Hematopoietic multipotent progenitor cell treated with erythropoietin and hydrocortisone succinate and interleukin-3 and kit ligand, for 15 days (in vitro differentiated cells): Measurements from ENCODE around the gene CCL16.
"Not testable (repeated sequence)": the region's sequence is repeated elsewhere in the genome, so short reads cannot be mapped to it uniquely, and the experiment has no call there.

Source experiments
- DNase-seq: peaks from one replicate; pipeline ENCODE4 v3.0.0-alpha.2; 2015; ENCODE audit warnings: low spot score

The CCL16 gene

DNA sequence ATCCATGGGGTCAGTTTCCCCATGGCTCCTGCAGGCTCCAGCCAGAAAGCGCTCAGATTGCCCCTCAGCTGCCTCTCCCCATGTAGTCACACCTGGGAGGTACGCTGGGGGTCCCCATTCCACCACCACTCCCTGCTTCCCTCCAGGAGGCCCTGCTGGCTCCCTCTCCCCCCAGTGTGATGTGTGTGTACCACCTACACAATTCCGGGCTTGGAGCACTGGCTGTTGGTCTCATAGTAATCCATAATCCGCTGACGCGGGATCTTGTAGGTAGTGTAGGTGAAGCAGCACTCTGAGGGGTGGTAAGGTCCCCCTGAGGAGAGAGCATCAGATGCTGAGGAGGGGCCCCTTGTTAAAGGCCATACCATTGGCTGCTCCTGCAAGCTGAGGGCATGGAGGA is 2.8 kb upstream of the CCL16 start:
- DNase-seq = no peak

DNA sequence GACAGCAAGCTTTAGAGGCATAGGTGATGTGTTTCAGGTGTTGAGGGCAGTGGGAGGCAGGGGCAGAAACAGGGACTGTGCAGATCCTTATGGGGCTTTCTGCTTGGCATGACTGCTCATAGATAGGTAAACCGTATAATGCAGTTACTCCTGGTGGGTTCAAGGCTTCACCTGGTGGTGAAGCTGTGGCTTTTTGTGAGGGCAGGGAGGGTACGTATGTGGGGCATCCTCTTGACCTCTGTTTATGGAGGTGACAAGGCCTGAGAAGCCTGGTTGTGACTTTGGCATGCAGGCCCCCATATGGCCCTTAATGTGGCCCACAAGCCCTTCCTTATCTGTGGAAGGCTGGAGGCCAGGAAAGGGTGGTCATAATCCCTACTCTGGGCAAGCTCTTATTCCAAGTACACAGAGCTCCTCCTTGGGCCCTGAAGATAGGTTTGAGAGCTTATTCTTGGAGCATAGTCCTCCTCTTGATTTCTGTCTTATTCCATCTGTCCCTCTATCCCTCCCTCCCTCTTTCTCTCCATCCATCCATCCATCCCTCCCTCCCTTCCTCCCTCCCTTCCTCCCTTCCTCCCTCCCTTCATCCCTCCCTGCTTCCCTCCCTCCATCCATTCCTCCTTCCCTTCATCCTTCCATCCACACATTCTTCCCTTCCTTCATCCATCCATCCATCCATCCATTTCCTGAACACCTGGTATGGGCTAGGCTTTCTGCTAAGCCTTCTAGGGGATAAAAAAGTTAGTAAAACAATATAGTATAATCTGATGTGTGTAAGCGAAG is 1.3 kb upstream of the CCL16 start:
- no peak for DNase-seq

DNA sequence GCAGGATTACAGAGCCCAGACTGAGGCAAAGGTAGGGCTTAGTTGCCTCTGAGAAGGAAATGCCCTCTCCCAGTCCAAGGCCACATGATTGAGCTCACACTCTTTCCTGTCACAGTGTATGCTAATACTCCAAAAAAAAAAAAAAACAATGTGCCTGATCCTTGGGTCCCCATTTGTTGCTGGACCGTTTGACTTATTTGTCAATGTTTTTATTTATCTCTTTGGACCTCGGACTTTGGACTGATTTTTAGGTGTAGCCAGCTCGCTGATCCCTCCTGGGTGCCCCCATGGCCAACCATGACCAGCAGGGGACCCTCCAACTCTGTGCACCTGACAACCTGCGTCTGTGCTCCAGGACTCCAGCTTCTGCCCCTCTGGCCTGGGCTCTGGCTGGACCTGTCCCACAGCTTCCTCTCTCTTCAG is 622 bp upstream of the CCL16 start:
- no peak for DNase-seq

DNA sequence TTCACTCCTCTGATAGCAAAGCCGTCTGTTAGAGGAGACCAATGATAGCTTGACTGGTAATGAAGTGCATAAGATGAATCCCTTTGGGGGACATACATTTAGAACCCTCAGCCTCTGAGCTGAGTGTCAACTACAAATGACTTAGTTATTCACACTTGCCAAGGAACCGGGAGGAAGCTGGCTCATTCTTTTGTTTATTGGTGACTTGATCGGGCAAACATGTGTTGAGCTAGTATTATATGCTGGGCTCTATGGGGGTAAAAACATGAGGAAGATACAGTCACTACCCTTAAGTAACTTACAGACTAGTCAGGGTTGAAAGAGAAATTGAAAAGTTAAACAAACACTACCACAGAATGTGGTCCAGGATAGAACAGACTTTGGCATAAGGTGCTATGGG is 3.0 kb downstream of the CCL16 start:
- DNase-seq = no peak

DNA sequence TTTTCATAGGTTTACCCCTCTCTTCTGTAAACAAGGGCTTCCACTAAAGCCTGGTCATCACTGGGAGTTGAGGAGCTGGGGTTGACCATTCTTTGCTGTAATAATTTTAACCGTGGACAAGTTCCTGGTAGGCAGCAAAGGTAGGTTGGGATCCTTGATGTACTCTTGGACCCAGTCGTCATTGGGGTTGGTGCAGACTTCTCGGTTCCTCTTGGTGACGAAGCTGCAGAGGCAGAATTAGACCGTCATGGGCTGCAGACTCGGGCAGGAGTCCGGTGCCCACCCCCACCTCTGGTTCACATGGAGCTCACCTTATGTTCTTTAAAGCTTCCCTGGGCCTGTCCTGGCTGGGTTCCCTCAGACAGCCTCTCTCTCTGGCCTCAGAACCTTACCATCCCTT is 3.8 kb downstream of the CCL16 start:
- DNase-seq = no peak

DNA sequence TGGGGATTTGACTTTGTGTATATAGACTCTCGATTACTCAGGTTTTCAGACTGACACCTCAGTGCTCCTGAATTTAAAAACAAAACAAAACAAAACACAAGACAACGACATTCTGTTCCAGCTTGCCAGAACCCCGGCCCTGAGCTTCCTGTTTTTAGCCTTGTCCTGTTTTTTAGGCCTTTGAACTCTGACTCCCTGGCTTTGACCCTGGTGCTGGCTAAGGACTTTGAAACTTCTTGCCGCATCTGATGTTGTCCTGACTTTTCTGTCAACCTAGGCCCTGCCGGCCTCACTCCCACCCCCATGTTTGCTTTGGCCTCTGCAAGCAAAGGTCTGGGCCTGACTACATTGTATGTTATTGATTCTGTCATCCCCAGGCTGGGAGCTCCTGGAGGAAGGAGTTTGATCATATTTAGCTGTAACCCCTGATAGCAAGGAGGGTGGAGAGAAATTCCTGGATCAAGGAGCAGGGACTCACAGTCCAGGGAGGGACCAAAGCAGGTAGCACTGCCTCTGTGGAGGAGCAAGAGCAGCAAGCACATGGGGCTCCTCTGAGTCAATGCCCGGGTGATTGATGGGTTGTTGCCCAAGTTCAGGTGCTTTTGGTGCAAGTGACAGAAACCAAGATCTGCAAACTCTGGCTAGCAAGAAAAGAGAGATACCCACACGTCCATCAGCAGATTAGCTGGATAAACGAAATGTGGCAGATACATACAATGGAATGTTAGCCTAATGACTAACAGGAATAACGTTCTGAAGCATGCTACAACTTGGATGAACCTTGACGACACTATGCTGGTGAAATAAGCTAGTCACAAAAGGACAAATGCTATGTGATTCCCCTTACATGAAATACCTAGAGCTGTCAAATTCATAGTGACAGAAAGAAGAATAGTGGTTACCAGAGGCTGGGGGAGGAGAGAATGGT is 7.7 kb downstream of the CCL16 start:
- DNase-seq = no peak

DNA sequence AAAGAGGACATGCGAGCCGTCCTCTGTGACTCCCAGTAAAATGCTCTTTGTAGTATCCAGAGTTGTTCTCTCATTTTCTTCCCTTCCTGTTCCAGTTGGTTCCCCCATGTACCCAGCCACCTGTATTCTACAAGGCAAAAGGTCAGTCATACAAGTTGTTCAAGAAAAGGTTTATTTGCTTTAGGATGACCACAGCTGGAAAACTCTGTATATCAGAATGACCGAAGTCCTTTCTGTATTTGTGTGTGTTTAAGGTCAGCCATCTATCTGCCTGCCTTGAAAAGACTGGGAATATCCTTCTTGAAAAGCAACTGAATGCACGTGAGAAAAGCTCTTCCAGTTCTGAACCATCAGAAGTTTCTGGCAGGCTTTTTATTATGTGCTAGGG is 8.4 kb downstream of the CCL16 start:
- DNase-seq = no peak

DNA sequence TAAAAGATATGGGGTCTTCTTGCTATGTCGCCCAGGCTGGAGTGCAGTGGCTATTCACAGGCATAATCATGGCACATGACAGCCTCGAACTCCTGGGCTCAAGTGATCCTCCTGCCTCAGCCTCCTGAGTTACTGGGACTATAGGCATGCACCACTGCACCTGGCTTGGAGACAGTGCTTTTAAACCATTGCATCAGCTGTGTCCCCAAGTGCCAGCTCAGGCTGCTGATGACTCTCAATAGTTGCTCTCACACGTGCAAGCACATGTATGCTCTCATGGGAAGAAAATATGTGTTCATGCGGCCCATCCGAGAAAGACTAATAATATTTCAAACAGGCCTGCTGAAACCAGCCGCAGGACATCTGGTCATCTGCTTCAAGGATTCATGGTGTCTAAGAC is 8.8 kb downstream of the CCL16 start:
- no peak for DNase-seq

DNA sequence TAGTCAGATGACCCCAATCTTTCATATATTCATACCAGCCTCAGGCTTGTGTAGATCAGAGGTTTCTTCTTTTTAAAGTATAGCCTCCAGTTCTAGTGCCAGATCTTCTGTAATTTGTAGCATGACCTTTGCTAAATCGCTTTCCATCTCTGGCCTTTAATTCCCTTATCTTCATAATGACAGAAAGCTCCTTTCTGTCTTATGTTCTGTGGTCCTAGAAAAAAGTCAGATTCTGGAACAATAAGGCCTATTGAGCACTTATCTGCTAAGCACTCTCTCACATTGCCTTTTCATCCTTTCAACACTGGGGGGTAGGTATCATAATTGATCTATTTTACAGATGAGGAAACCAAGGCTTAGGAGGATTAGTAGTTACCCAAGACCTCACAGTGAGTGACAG is 9.2 kb downstream of the CCL16 start:
- no peak for DNase-seq

DNA sequence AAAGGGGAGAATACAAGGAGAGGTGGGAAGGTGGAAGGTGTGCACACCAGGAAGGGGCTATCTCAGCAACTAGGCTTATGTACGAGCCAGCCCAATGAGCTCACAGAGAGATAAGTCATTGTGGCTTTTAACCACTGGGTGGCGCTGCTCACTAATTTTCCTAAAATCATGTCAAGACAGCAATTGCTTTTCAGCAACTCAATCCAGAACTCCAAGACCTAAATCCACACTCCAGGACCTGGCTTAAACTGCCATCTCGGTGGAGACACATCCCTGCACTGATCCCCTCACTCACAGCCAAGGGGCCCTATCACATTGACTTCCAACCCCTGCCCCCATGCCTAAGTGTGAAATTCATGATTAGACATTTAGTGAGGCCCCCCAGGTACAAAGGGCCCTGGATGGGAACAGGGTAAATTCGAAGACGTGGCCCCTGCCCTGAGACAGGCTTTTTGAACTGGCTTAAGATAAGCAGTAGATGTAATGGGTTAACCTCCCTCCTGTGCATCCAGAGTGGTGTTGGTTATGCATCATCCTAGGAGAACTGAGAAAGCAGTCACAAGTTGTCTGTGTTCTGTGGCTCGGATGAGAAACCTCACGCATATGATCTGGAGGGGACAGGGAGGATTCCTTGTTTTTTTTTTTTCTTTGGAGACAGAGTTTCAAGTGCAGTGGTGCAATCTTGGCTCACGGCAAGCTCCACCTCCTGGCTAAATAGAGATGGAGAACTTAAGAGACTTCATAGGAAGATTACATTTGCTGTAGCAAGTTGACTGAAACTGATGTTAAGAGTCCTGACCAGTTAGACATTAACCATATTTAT is 11.5 kb downstream of the CCL16 start:
- DNase-seq = peak; percentile 71

DNA sequence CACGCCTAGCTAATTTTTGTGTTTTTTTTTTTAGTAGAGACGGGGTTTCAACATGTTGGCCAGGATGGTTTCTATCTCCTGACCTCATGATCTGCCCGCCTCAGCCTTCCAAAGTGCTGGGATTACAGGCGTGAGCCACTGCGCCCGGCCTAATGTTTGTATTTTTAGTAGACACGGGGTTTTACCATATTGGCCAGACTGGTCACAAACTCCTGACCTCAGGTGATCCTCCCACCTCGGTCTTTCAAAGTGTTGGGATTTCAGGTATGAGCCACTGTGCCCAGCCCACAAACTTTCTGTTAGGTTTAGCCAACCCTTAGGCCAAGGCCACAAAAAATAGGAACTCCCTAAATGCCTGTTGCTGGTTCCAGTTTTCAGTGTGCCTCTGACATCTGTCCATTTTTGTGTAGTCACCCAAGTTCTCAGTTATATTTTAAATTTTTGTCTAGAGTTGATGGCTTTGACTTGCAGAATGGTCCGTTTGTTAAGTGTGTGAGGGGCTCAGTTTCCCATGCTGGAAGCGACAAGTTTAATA is 12.7 kb downstream of the CCL16 start:
- no peak for DNase-seq

DNA sequence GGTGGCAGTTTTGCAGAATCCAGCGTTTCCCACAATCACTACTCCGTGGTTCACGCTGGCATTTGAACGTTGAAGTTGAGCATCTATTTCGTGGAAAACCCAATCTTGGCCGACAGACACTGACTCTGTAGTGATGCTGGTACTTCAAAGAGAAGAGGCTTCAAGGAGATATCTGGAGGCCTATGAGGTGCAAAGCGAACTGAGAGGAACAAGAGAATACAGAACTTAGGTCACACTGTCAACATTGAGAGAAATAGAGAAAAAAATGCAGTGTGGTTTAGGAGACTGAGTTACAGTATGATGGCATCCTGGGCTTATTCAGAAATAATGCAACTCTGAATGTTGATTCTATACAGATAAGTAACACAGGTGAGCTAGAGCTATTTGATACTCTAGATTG is 16.0 kb downstream of the CCL16 start:
- no peak for DNase-seq

DNA sequence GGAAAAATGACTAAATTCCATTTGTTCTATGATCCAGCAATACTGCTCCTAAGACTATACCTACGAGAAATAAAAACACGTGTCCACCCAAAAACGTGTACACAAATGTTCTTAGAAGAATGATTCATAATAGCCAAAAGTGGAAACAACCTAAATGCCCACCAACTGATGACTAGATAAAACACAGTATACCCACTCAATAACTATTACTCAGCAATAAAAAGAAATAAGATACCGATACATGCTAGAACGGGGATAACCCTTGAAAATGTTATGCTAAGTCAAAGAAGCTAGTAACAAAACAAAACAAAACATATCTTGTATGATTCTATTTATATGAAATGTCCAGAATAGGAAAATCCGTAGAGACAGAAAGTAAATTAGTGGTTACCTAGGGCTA is 17.6 kb downstream of the CCL16 start:
- DNase-seq = no peak

DNA sequence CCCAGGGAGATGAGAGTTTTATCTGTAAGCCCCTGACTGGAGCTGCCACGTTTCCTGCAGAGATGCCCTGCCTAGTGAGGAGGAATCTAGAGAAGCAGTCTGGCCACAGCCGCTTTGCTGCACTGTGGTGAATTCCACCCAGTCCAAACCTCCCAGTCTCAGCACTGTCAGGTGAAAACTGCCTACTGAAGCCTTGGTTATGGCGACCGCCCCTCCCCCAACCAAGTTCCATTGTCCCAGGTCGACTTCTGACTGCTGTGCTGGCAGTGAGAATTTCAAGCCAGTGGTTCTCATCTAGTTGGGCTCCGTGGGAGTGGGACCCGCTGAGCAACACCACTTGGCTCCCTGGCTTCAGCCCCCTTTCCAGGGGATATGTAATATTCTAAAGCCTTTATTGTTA is 27.6 kb downstream of the CCL16 start:
- no peak for DNase-seq

DNA sequence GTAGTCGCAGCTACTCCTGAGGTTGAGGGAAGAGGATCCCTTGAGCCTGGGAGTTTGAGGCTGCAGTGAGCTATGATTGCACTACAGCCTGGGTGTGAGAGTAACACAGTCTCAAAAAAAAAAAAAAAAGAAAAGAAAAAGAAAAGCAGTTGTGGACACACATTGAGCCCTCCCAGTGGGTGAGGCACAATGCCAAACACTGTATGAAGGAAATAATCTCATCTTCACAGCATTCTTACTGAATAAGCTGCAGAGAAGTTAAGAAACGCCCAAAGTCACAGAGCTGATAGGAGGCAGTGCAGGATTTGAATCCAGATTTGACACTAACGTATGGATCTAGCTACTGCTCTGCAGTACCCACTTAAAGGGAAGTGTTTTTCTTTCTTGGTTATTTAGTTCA is 31.9 kb downstream of the CCL16 start:
- no peak for DNase-seq

DNA sequence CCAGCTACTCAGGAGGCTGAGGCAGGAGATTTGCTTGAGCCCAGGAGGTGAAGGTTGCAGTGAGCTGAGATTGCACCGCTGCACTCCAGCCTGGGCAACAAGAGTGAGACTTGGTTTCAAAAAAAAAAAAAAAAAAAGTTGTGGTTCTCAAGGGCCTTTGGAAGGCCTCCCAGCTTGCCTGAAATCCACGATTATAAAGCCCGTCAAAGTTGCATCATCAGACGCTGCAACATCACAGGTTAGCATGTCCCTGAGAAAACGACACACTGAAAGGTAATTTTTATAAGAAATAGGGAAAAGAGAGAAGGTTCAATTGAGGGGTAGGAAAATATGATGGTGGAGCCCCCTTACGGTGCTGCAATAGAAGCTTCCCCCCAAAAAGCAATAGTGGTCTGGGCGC is 33.2 kb downstream of the CCL16 start:
- DNase-seq = no peak

DNA sequence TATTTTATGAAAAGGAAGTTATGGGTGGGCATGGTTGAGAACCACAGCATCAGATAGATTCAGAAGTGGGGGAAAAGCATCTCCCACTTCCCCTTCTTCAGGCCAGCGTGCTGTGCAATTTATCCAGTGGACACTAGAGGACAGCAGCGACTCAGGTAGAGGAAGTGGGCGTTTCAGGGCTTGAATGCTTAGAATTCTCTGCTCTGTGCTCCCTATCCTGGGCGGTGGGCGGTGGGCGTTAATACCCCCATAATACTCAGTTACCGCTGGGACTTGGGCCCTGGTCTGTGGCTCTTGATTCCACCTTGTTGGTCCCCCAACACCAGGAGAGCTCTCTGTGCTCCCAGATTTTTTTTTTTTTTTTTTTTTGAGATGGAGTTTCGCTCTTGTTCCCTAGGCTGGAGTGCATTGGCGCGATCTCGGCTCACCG is 34.1 kb downstream of the CCL16 start:
- DNase-seq = peak; percentile 15

DNA sequence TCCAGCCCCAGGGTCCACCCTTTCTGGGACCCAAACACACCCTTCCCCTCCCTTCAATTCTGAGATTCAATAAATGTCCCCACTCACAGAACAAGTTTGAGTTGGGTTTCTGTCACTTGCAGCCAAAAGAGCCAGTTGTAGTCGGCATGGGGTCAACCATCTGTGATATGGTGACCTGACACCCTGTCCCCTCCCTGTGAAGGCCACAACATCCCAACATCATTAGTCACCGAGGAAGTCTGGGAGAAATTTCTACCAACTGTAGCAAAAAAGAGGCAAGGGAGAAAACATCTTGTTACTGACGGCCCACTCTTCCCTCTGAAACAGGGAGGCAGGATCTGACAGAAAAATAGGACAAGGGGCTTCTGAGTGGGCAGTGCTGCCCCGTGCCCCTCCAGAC is 37.1 kb downstream of the CCL16 start:
- no peak for DNase-seq

DNA sequence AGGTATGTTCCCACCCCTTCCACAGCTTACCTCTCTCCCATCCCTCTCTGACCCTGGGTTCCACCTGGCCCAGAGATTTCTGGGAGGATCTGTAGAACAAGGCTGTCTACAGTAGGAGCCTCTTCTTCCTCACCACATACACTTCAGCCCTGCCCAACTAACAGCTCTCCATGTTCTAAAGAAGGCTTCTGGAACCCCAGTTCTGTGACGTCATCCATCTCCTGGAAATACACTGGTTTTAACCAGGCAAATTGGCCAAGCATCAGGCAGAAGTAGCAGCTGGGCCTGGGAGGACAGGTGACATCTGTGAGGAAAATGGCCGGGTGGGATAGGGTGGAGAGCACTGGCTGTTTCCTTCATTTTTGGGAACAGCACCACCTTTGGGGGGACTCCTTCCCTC is 37.8 kb downstream of the CCL16 start, which contains the start of gene LYZL6:
LYZL6 (minus strand) TSS at position 177 of the 400 bp plus-strand sequence. CDS start 4,357 bp downstream, outside the sequence.
- DNase-seq = no peak

DNA sequence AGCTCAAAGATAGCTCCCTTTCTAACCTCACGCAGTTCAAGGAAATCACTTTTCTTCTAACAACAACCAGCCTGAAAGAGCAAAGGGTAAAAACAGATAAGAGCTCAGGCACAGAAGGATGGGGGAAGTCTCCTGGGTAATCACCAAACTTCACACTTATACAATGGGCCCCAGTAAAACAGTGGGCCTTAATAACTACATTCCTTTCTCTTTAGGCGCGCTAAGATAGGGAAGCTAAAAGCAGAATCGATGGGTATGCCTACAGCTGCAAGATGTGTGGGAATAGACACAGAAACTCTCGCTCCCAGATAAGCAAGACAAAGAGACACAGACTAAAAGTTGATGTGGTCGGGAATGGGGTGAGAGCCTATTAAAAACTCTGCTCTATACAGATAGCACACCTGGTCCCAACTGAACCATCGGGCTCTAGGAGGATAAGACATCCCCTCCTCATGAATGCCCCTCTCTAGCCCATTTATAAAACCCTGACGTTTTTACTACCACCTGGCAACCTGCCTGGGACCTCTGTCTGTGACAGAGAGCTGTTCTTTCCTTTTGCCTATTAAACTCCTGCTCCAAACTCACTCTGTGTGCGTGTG is 38.6 kb downstream of the CCL16 start:
- no peak for DNase-seq

DNA sequence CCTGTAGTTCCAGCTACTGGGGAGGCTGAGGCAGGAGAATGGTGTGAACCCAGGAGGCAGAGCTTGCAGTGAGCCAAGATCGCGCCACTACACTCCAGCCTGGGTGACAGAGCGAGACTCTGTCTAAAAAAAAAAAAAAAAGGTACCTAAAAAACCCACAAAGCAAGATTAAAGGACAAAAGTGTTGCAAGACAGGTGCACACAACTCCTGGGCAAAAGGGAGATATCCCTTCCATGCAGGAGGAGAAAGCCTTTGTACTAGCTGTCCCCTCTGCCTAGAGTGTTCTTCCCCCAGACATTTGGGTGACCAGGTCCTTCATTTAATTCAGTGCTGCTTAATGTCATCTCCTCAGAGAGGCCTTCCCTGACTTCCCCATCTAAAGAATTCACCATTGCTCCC is 42.8 kb downstream of the CCL16 start:
- not testable (repeated sequence) for DNase-seq

DNA sequence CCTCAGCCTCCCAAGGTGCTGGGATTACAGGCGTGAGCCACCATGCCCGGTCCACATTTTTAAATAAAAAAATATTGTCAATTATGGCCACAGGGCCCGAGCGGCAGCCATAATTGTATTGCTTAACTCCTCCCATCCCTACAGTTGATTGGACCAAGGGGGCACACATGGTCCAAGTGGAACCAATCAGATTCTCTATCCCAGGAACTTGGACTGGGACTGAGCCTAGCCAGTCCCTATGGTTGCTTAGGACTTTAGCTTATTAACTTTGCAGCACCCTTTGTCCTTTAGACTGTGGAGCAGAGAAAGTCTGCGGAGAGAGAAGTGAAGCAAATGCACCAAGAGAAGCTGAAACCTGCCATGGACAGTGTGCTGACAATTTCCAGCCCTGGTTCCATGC is 45.2 kb downstream of the CCL16 start:
- DNase-seq = no peak
